ENCODE results near the gene GIGYF2. TPM values are rescaled to one million over a fixed set of nuclear protein-coding genes. Genes with fewer than 3 reads are reported as not detected.

GIGYF2 gene
- total and polyA plus RNA-seq, 2 of the 13 experiments (the other 11 are each of a cell fraction or from before 2014, with no cell fraction given): 44.9 to 73.5 TPM

DNA sequence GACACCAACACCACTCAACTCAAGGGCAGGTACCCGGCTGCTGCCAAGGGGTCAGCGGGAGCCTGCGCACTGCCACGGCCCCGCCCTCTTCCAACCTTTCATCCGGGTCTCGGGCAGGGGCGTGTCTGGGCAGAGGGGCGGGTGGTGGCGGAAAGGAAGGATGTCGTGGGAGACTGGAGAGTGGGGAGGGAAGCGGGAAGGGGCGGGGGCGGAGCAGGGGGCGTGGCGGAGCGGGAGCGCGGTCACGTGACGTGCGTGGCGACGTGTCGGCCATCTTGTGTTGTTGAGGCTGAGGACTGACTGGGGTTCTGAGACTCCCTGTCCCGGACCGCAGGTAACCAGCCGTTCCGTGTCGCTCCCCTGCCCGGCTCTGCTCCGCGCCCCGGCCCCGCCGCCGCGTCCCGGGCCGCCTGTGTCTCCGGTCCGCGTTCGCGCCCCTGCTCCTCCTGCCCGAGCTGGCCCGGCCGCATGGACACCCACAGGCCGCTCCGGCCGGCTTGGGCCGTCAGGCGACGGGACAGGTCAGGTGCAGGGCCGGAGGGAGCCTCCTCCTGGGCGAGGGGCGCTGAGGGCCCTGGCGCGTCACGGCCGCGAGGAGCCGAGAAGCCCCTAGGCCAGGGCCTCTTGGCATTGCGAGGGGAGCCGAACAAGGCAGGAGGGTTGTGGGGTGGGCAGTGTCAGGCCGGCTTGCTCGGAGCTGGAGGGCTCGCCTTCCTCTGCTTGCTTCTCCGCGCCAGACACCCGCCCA, at the start of gene GIGYF2 (continued):
- peak; percentile 51; the same call in 1 of the 2 replicates for TF ChIP-seq RXRB (CRISPR knock-in tag; IDR thresholded peaks at IDR 0.05; ENCODE audit: borderline replicate concordance)
- TF ChIP-seq GATAD1 (CRISPR knock-in tag; IDR thresholded peaks at IDR 0.05): peak; percentile 81
- TF ChIP-seq, protein P1, sequence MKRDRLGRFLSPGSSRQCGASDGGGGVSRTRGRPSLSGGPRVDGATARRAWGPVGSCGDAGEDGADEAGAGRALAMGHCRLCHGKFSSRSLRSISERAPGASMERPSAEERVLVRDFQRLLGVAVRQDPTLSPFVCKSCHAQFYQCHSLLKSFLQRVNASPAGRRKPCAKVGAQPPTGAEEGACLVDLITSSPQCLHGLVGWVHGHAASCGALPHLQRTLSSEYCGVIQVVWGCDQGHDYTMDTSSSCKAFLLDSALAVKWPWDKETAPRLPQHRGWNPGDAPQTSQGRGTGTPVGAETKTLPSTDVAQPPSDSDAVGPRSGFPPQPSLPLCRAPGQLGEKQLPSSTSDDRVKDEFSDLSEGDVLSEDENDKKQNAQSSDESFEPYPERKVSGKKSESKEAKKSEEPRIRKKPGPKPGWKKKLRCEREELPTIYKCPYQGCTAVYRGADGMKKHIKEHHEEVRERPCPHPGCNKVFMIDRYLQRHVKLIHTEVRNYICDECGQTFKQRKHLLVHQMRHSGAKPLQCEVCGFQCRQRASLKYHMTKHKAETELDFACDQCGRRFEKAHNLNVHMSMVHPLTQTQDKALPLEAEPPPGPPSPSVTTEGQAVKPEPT (CRISPR knock-in tag; IDR thresholded peaks at IDR 0.05; ENCODE audit: low read depth): peak; percentile 62; the same call in 1 of the 2 replicates
- TF ChIP-seq, protein P2, sequence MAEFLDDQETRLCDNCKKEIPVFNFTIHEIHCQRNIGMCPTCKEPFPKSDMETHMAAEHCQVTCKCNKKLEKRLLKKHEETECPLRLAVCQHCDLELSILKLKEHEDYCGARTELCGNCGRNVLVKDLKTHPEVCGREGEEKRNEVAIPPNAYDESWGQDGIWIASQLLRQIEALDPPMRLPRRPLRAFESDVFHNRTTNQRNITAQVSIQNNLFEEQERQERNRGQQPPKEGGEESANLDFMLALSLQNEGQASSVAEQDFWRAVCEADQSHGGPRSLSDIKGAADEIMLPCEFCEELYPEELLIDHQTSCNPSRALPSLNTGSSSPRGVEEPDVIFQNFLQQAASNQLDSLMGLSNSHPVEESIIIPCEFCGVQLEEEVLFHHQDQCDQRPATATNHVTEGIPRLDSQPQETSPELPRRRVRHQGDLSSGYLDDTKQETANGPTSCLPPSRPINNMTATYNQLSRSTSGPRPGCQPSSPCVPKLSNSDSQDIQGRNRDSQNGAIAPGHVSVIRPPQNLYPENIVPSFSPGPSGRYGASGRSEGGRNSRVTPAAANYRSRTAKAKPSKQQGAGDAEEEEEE (CRISPR knock-in tag; IDR thresholded peaks at IDR 0.05; ENCODE audit: borderline replicate concordance): no peak
- no peak for TF ChIP-seq SNRNP70 (IDR thresholded peaks at IDR 0.05; ENCODE audit: low read depth, low read length)
- peak; percentile 59 for TF ChIP-seq CBFB (CRISPR knock-in tag; IDR thresholded peaks at IDR 0.05)
- TF ChIP-seq RNF2 (conservative IDR thresholded peaks at IDR 0.05; ENCODE audit: low read depth): peak; percentile 98
- TF ChIP-seq, protein P3, sequence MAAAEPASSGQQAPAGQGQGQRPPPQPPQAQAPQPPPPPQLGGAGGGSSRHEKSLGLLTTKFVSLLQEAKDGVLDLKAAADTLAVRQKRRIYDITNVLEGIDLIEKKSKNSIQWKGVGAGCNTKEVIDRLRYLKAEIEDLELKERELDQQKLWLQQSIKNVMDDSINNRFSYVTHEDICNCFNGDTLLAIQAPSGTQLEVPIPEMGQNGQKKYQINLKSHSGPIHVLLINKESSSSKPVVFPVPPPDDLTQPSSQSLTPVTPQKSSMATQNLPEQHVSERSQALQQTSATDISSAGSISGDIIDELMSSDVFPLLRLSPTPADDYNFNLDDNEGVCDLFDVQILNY (CRISPR knock-in tag; conservative IDR thresholded peaks at IDR 0.05): no peak; the same call in 1 of the 2 replicates
- TF ChIP-seq SP2 (CRISPR knock-in tag; IDR thresholded peaks at IDR 0.05): peak; percentile 55; the same call in 1 of the 2 replicates
- no peak; the same call in none of the 2 replicates for TF ChIP-seq TGIF2 (CRISPR knock-in tag; IDR thresholded peaks at IDR 0.05)
- TF ChIP-seq ZNF383 (CRISPR knock-in tag; IDR thresholded peaks at IDR 0.05; ENCODE audit: borderline replicate concordance): 0 out of 2 replicates have a peak, but pooled peaks have one; percentile 49
- TF ChIP-seq HNRNPL (IDR thresholded peaks at IDR 0.05; ENCODE audit: low read depth, low read length): peak; percentile 72; the same call in 1 of the 2 replicates
- TF ChIP-seq NR1H2 (CRISPR knock-in tag; IDR thresholded peaks at IDR 0.05; ENCODE audit: borderline replicate concordance, low read depth): no peak
- no peak for TF ChIP-seq SRSF1 (optimal IDR thresholded peaks at IDR 0.05; ENCODE audit: low read depth, low read length)
- TF ChIP-seq CBX2 (IDR thresholded peaks at IDR 0.05; ENCODE audit: low read depth, low read length): no peak
- no peak for TF ChIP-seq CBX2 (CRISPR knock-in tag; IDR thresholded peaks at IDR 0.05; ENCODE audit: low read depth)
- TF ChIP-seq KLF13 (CRISPR knock-in tag; IDR thresholded peaks at IDR 0.05): 0 out of 2 replicates have a peak, but pooled peaks have one; percentile 59
- TF ChIP-seq ZNF614 (CRISPR knock-in tag; IDR thresholded peaks at IDR 0.05; ENCODE audit: borderline replicate concordance): no peak
- TF ChIP-seq FOXJ3 (CRISPR knock-in tag; IDR thresholded peaks at IDR 0.05; ENCODE audit: borderline replicate concordance): no peak
- peak; percentile 94 for TF ChIP-seq ZNF589 (CRISPR knock-in tag; conservative IDR thresholded peaks at IDR 0.05)
- TF ChIP-seq ZNF766 (CRISPR knock-in tag; IDR thresholded peaks at IDR 0.05; ENCODE audit: borderline replicate concordance): no peak
- peak; percentile 96 for TF ChIP-seq MAZ (IDR thresholded peaks at IDR 0.05; ENCODE audit: borderline replicate concordance, low read depth, low read length)
- TF ChIP-seq MAZ (CRISPR knock-in tag; IDR thresholded peaks at IDR 0.05; ENCODE audit: low read depth): peak; percentile 88
